IMR-90 (cell line): ENCODE results near the gene C10orf95. TPM values are rescaled to one million over a fixed set of nuclear protein-coding genes. Genes with fewer than 3 reads are reported as not detected.

Experiments
- ATAC-seq: fragments of 200-7000 bp; cut with Tn5 transposase; 2 replicates; pipeline ENCODE4 v1.9.1; 2020; ENCODE audit warnings: low read depth, mild to moderate bottlenecking, moderate library complexity
- BruUV-seq: library from RNA; stranded (reverse); fragments of 400-500 nt; replicated peaks from 2 replicates; lab custom pipeline; 2021; lab: Mats Ljungman, UMichigan
- CTCF ChIA-PET: fragments of 300-600 bp; formaldehyde crosslinking; extraction: SDS; loops from one replicate; lab custom pipeline; 2021; ENCODE audit warnings: antibody characterized with exemption; lab: Yijun Ruan, JAX
- POLR2A ChIA-PET: fragments of 300-600 bp; sonication (Branson Sonifier 250); formaldehyde crosslinking; loops from one replicate; lab custom pipeline; 2022; ENCODE audit warnings: antibody characterized with exemption; ENCODE audit not compliant: unreplicated experiment; lab: Charles Lee
- DNase-seq: peaks from one replicate; pipeline ENCODE4 v3.0.0; 2013
- H2AFZ ChIP-seq: replicated peaks from 2 replicates; pipeline ENCODE3; 2013; ENCODE audit warnings: low read length, mild to moderate bottlenecking; ENCODE audit not compliant: poor library complexity
- H2AK5ac ChIP-seq: 2 replicates; pipeline ENCODE4 v1.6.1; 2013; ENCODE audit warnings: low read depth, low read length, inconsistent platforms
- H2AK9ac ChIP-seq: replicated peaks from 2 replicates; pipeline ENCODE3; 2013; ENCODE audit warnings: mild to moderate bottlenecking, low read depth, low read length, moderate library complexity; ENCODE audit not compliant: poor library complexity
- H2BK120ac ChIP-seq: 2 replicates; pipeline ENCODE4 v1.6.1; 2013; ENCODE audit warnings: low read depth, low read length, inconsistent platforms
- H2BK15ac ChIP-seq: 3 replicates; pipeline ENCODE4 v1.6.1; 2013; ENCODE audit warnings: low read depth, low read length, inconsistent platforms
- H2BK20ac ChIP-seq: 2 replicates; pipeline ENCODE4 v1.6.1; 2013; ENCODE audit warnings: low read depth, mild to moderate bottlenecking, inconsistent platforms, low read length, moderate library complexity
- H2BK5ac ChIP-seq: 2 replicates; pipeline ENCODE4 v1.6.1; 2013; ENCODE audit warnings: mild to moderate bottlenecking, low read depth, low read length, inconsistent platforms; ENCODE audit not compliant: poor library complexity, severe bottlenecking
- H3K14ac ChIP-seq: replicated peaks from 2 replicates; pipeline ENCODE4 v1.6.1; 2013; ENCODE audit warnings: low read depth, low read length, inconsistent platforms
- H3K18ac ChIP-seq: 2 replicates; pipeline ENCODE4 v1.6.1; 2013; ENCODE audit warnings: low read depth, low read length, control low read depth
- H3K23ac ChIP-seq: 2 replicates; pipeline ENCODE4 v1.6.1; 2013; ENCODE audit warnings: low read depth, low read length, inconsistent platforms
- H3K27ac ChIP-seq: 2 replicates; pipeline ENCODE4 v1.5.1; 2013; ENCODE audit warnings: mild to moderate bottlenecking, control low read depth, low read length; ENCODE audit not compliant: insufficient read depth
- H3K27me3 ChIP-seq: 2 replicates; pipeline ENCODE4 v1.6.1; 2013; ENCODE audit warnings: low read length; ENCODE audit not compliant: control insufficient read depth, insufficient read depth
- H3K36me3 ChIP-seq: 2 replicates; pipeline ENCODE4 v1.6.1; 2013; ENCODE audit warnings: low read length, mixed read lengths; ENCODE audit not compliant: control insufficient read depth, insufficient read depth
- H3K4ac ChIP-seq: 2 replicates; pipeline ENCODE4 v1.6.1; 2013; ENCODE audit warnings: low read depth, low read length, inconsistent platforms
- H3K4me1 ChIP-seq: 2 replicates; pipeline ENCODE4 v1.6.1; 2013; ENCODE audit warnings: low read length, mixed read lengths; ENCODE audit not compliant: control insufficient read depth, insufficient read depth
- H3K4me2 ChIP-seq: 2 replicates; pipeline ENCODE4 v1.6.1; 2013; ENCODE audit warnings: low read depth, mild to moderate bottlenecking, control low read depth, low read length, moderate library complexity
- H3K4me3 ChIP-seq: 2 replicates; pipeline ENCODE4 v1.5.1; 2013; ENCODE audit warnings: low read depth, mild to moderate bottlenecking, control low read depth, low read length, moderate library complexity; ENCODE audit not compliant: insufficient read depth
- H3K56ac ChIP-seq: 2 replicates; pipeline ENCODE4 v1.6.1; 2013; ENCODE audit warnings: low read length, inconsistent platforms; ENCODE audit not compliant: insufficient read depth; ENCODE audit errors: extremely low read depth
- H3K79me1 ChIP-seq, 2 experiments: 2 replicates each; pipeline ENCODE4 v1.6.1; 2013; ENCODE audit warnings: low read length in 2 of 2, inconsistent platforms in 1 of 2, low read depth in 1 of 2
- H3K9ac ChIP-seq: 2 replicates; pipeline ENCODE4 v1.6.1; 2013; ENCODE audit warnings: low read depth, low read length, control low read depth
- H3K9me1 ChIP-seq: 2 replicates; pipeline ENCODE4 v1.6.1; 2013; ENCODE audit warnings: low read length, inconsistent platforms; ENCODE audit not compliant: insufficient read depth
- H3K9me3 ChIP-seq: 2 replicates; pipeline ENCODE4 v1.6.1; 2013; ENCODE audit warnings: low read length; ENCODE audit not compliant: control insufficient read depth, insufficient read depth
- H4K20me1 ChIP-seq: 2 replicates; pipeline ENCODE4 v1.6.1; 2013; ENCODE audit warnings: low read length, inconsistent platforms; ENCODE audit not compliant: insufficient read depth
- H4K5ac ChIP-seq: 2 replicates; pipeline ENCODE4 v1.6.1; 2013; ENCODE audit warnings: mild to moderate bottlenecking, low read depth, low read length, control low read depth
- H4K8ac ChIP-seq, 2 experiments: 2 replicates each; pipeline ENCODE4 v1.6.1; 2013; ENCODE audit warnings: low read depth in 2 of 2, low read length in 2 of 2, control low read depth in 1 of 2, inconsistent platforms in 1 of 2
- H4K91ac ChIP-seq: 2 replicates; pipeline ENCODE4 v1.6.1; 2013; ENCODE audit warnings: low read depth, low read length, inconsistent platforms; ENCODE audit not compliant: insufficient read depth
- BHLHE40 ChIP-seq: fragments of 150-350 bp; IDR thresholded peaks from 2 replicates; pipeline ENCODE4 v1.6.1; 2016; ENCODE audit warnings: mild to moderate bottlenecking, low read depth, low read length
- CEBPB ChIP-seq: IDR thresholded peaks from 2 replicates; pipeline ENCODE4 v1.6.1; 2012; ENCODE audit warnings: low read depth, low read length, improper control_type of control experiment
- CHD1 ChIP-seq: IDR thresholded peaks from 2 replicates; pipeline ENCODE4 v1.6.1; 2012; ENCODE audit warnings: low read depth, low read length, improper control_type of control experiment
- FOS ChIP-seq: fragments of 150-350 bp; IDR thresholded peaks from 2 replicates; pipeline ENCODE4 v1.6.1; 2016; ENCODE audit warnings: low read depth, low read length
- MAFK ChIP-seq: IDR thresholded peaks from 2 replicates; pipeline ENCODE4 v1.6.1; 2012; ENCODE audit warnings: low read depth, low read length, improper control_type of control experiment
- MAZ ChIP-seq: IDR thresholded peaks from 2 replicates; pipeline ENCODE4 v1.6.1; 2012; ENCODE audit warnings: low read depth, mild to moderate bottlenecking, low read length, improper control_type of control experiment, moderate library complexity, borderline replicate concordance
- SMC3 ChIP-seq: fragments of 150-350 bp; IDR thresholded peaks from 2 replicates; pipeline ENCODE4 v1.6.1; 2016; ENCODE audit warnings: low read depth, mild to moderate bottlenecking, antibody characterized with exemption, low read length, moderate library complexity
- USF2 ChIP-seq: fragments of 150-350 bp; IDR thresholded peaks from 2 replicates; pipeline ENCODE4 v1.6.1; 2017; ENCODE audit warnings: mild to moderate bottlenecking, antibody characterized with exemption, low read length, low read depth
- WGBS, 2 experiments: methylation state at CpG; one replicate each; pipeline versions ENCODE4 v1.1.5 to v1.1.7; 2013; ENCODE audit warnings: missing lambda C conversion rate in 2 of 2; ENCODE audit not compliant: insufficient read length in 1 of 2; ENCODE audit errors: extremely low coverage in 2 of 2; 5-methylcytosine and 5-hydroxymethylcytosine counted together
- dilution Hi-C: fragments of 300-500 bp; cut with HindIII; formaldehyde crosslinking; loops from one replicate; pipeline ENCODE4 v1.14.3; 2018; ENCODE audit warnings: low sequenced_read_pairs; ENCODE audit not compliant: unreplicated experiment
- in situ Hi-C: fragments of 300-500 bp; cut with MboI; formaldehyde crosslinking; loops from 3 replicates; pipeline ENCODE4 v1.14.3; 2019; ENCODE audit warnings: low sequenced_read_pairs, inconsistent platforms, mixed read lengths
- intact Hi-C: fragments of 100-400 bp; cut with micrococcal nuclease; formaldehyde crosslinking; loops from 2 replicates; pipeline ENCODE4 v1.10.0; 2022
- polyA plus RNA-seq, 3 experiments: library from polyadenylated mRNA; depleted of rRNA; stranded (reverse); fragments of >200 nt; gene quantifications; 2 replicates each; pipeline ENCODE4 v1.2.3, GENCODE V29; 2012; ENCODE audit warnings: low replicate concordance in 1 of 3
- total RNA-seq: library from RNA; depleted of rRNA; stranded (reverse); fragments of >200 nt; gene quantifications from 2 replicates; pipeline ENCODE4 v1.2.3, GENCODE V29; 2012

C10orf95 gene
- total and polyA plus RNA-seq, 2 of the 4 experiments (the other 2 are of a cell fraction), result not detected

- no peak overlapping the region for H3K23ac ChIP-seq
- H2AK9ac ChIP-seq, result no peak overlapping the region
- H2AK5ac ChIP-seq, result no peak overlapping the region
- no peaks in the 10 kb centered on the region for H3K27me3 ChIP-seq
- ChIA-PET POLR2A (interaction anchor here (0.6 kb wide), 1 partner anchor 17 kb away, joined by 5 read pairs; no protein-coding TSS in a partner anchor), CTCF (no interaction called here)
- intact Hi-C loops (no loop called here), dilution Hi-C loops (no loop called here), in situ Hi-C loops (no loop called here)
- no peak overlapping the region for H3K27ac ChIP-seq
- peak overlapping the region; percentile 87 for H4K5ac ChIP-seq
- no peaks in the 10 kb centered on the region for H4K20me1 ChIP-seq
- peak overlapping the region; percentile 85 for H2AFZ ChIP-seq
- peaks cover 6 to 14% of the 10 kb centered on the region in 2 experiments; a peak in 3 of 4 replicates for H3K79me1 ChIP-seq
- no peak overlapping the region for H2BK20ac ChIP-seq
- H3K18ac ChIP-seq, result no peak overlapping the region
- no peak for TF ChIP-seq SMC3
- no peak for TF ChIP-seq CHD1
- no peak for TF ChIP-seq BHLHE40
- TF ChIP-seq FOS, result no peak
- no peak for TF ChIP-seq MAZ
- TF ChIP-seq USF2, result 0 out of 2 replicates have a peak, but pooled peaks have one; percentile 21
- no peak for TF ChIP-seq MAFK
- no peak for TF ChIP-seq CEBPB
- no peak overlapping the region for H3K56ac ChIP-seq
- H4K8ac ChIP-seq, result peak overlapping the region; percentile 34 to 94; a peak in 3 of 4 replicates
- H4K91ac ChIP-seq, result no peak overlapping the region
- DNase-seq, result no peak
- no TSS peak for BruUV-seq
- peak overlapping the region; percentile 66 for H3K4me2 ChIP-seq
- no peak overlapping the region; the same call in 1 of the 2 replicates for H3K4ac ChIP-seq
- peak overlapping the region; percentile 48 for H3K9ac ChIP-seq
- H3K9me1 ChIP-seq, result peaks cover 5% of the 10 kb centered on the region; the same call in 1 of the 2 replicates
- H3K14ac ChIP-seq, result no peak overlapping the region
- no peaks in the 10 kb centered on the region for H3K9me3 ChIP-seq
- peak overlapping the region; percentile 7; the same call in 1 of the 2 replicates for H3K4me3 ChIP-seq
- no CpG with 5 or more reads among the region's 14 CpGs for WGBS, 2 experiments
- ATAC-seq, result no peak
- H2BK120ac ChIP-seq, result no peak overlapping the region
- no peaks in the 10 kb centered on the region for H3K36me3 ChIP-seq
- peaks cover 13% of the 10 kb centered on the region for H3K4me1 ChIP-seq
- no peak overlapping the region; the same call in 2 of the 3 replicates for H2BK15ac ChIP-seq
- H2BK5ac ChIP-seq, result no peak overlapping the region
These were observed 15.7 kb downstream of the C10orf95 start for GRCh38 chr10:102435529-102436233.
